H1 (cell line): ENCODE measurements around the gene TGFBR1. TPM values are rescaled to one million over a fixed set of nuclear protein-coding genes. Genes with fewer than 3 reads are reported as not detected.

Experiments used
- CTCF ChIA-PET: fragments of 300-600 bp; sonication (Branson Sonifier 250); formaldehyde crosslinking; loops from one replicate; lab custom pipeline; 2021; ENCODE audit not compliant: partially characterized antibody; lab: Charles Lee
- POLR2A ChIA-PET: fragments of 300-600 bp; sonication (Branson Sonifier 250); formaldehyde crosslinking; loops from one replicate; lab custom pipeline; 2021; ENCODE audit warnings: inconsistent platforms; ENCODE audit not compliant: partially characterized antibody; lab: Charles Lee
- DNase-seq, 2 experiments: peaks; one replicate each; pipeline versions ENCODE4 v3.0.0 to v3.0.0-alpha.2; 2010 to 2022; ENCODE audit warnings: low spot score in 2 of 2, low read depth in 1 of 2, mixed read lengths in 1 of 2
- FAIRE-seq: peaks from 2 replicates; lab custom pipeline; 2011; peaks lifted over from hg19 to GRCh38; lab: Jason Lieb, UNC
- H2AFZ ChIP-seq: 2 replicates; pipeline ENCODE4 v1.8.1; 2012; ENCODE audit warnings: low read length, inconsistent platforms
- H2AK5ac ChIP-seq: 2 replicates; pipeline ENCODE4 v1.6.1; 2013; ENCODE audit warnings: low read depth, low read length
- H2BK120ac ChIP-seq: replicated peaks from 2 replicates; pipeline ENCODE3; 2013; ENCODE audit warnings: low read depth, low read length, inconsistent platforms
- H2BK12ac ChIP-seq: 2 replicates; pipeline ENCODE4 v1.6.1; 2013; ENCODE audit warnings: low read depth, low read length
- H2BK15ac ChIP-seq: 2 replicates; pipeline ENCODE4 v1.6.1; 2013; ENCODE audit warnings: low read length
- H2BK20ac ChIP-seq: 2 replicates; pipeline ENCODE4 v1.6.1; 2013; ENCODE audit warnings: low read length
- H2BK5ac ChIP-seq: 2 replicates; pipeline ENCODE4 v1.6.1; 2013; ENCODE audit warnings: low read depth, low read length
- H3K14ac ChIP-seq: 2 replicates; pipeline ENCODE4 v1.6.1; 2013; ENCODE audit warnings: inconsistent platforms; ENCODE audit not compliant: insufficient read length
- H3K18ac ChIP-seq: 2 replicates; pipeline ENCODE4 v1.6.1; 2013; ENCODE audit warnings: low read length; ENCODE audit errors: extremely low read depth
- H3K23ac ChIP-seq: 2 replicates; pipeline ENCODE4 v1.6.1; 2013; ENCODE audit warnings: inconsistent platforms; ENCODE audit not compliant: insufficient read length
- H3K23me2 ChIP-seq: 2 replicates; pipeline ENCODE4 v1.6.1; 2013; ENCODE audit warnings: low read depth, low read length
- H3K27ac ChIP-seq: 2 replicates; pipeline ENCODE4 v1.6.1; 2011; ENCODE audit warnings: low read depth, low read length, inconsistent platforms
- H3K27me3 ChIP-seq, 4 experiments: replicated peaks in 1 of 4; 1 replicate in 1 of 4; 2 replicates in 3 of 4; pipeline versions ENCODE4 v1.6.1 to v1.8.1; 2011 to 2013; ENCODE audit warnings: low read length in 3 of 4, mild to moderate bottlenecking in 3 of 4, inconsistent platforms in 2 of 4, mixed read lengths in 2 of 4, moderate library complexity in 1 of 4; ENCODE audit not compliant: control insufficient read depth in 3 of 4, insufficient read depth in 3 of 4; ENCODE audit errors: extremely low read depth in 1 of 4
- H3K36me3 ChIP-seq, 4 experiments: 2 replicates each; pipeline versions ENCODE4 v1.6.1 to v1.8.1; 2011 to 2013; ENCODE audit warnings: mild to moderate bottlenecking in 4 of 4, low read length in 3 of 4, moderate library complexity in 2 of 4, control low read depth in 1 of 4, inconsistent platforms in 1 of 4; ENCODE audit not compliant: insufficient read depth in 4 of 4, control insufficient read depth in 2 of 4
- H3K4ac ChIP-seq: replicated peaks from 2 replicates; pipeline ENCODE3; 2013; ENCODE audit warnings: low read length, low read depth, mixed read lengths, inconsistent platforms; ENCODE audit not compliant: insufficient read length
- H3K4me1 ChIP-seq, 4 experiments: replicated peaks in 1 of 4; 1 replicate in 1 of 4; 2 replicates in 3 of 4; pipeline versions ENCODE4 v1.6.1 to v1.8.1; 2011 to 2013; ENCODE audit warnings: low read length in 3 of 4, inconsistent platforms in 2 of 4, mixed read lengths in 1 of 4; ENCODE audit not compliant: insufficient read depth in 4 of 4, control insufficient read depth in 3 of 4
- H3K4me2 ChIP-seq, 2 experiments: 2 replicates each; pipeline versions ENCODE4 v1.6.1 to v1.8.1; 2011 to 2013; ENCODE audit warnings: low read depth in 2 of 2, low read length in 2 of 2, control low read depth in 1 of 2, inconsistent platforms in 1 of 2, mild to moderate bottlenecking in 1 of 2; ENCODE audit not compliant: insufficient read depth in 1 of 2
- H3K4me3 ChIP-seq, 4 experiments: fragments of 200-600, 300-600 bp in 1 of 4; sonication (generic), shearing (Covaris generic), sonication (Bioruptor Twin) in 1 of 4; 2 replicates each; pipeline versions ENCODE4 v1.5.1 to v1.8.1; 2011 to 2016; ENCODE audit warnings: low read length in 4 of 4, low read depth in 3 of 4, control low read depth in 2 of 4, inconsistent platforms in 2 of 4, mild to moderate bottlenecking in 2 of 4, mixed read lengths in 1 of 4, moderate library complexity in 1 of 4; ENCODE audit not compliant: insufficient read depth in 2 of 4; ENCODE audit errors: extremely low read depth in 1 of 4
- H3K56ac ChIP-seq: replicated peaks from 2 replicates; pipeline ENCODE3; 2013; ENCODE audit warnings: low read depth, mild to moderate bottlenecking, mixed read lengths, low read length, inconsistent platforms; ENCODE audit not compliant: insufficient read length
- H3K79me1 ChIP-seq: 2 replicates; pipeline ENCODE4 v1.6.1; 2013; ENCODE audit warnings: low read depth, low read length, control low read depth
- H3K79me2 ChIP-seq, 2 experiments: 2 replicates each; pipeline versions ENCODE4 v1.6.1 to v1.8.1; 2012 to 2013; ENCODE audit warnings: low read length in 2 of 2, mild to moderate bottlenecking in 2 of 2, inconsistent platforms in 1 of 2; ENCODE audit not compliant: insufficient read depth in 2 of 2, control insufficient read depth in 1 of 2
- H3K9ac ChIP-seq, 4 experiments: replicated peaks in 1 of 4; 1 replicate in 1 of 4; 2 replicates in 3 of 4; pipeline versions ENCODE4 v1.6.1 to v1.8.1; 2011 to 2013; ENCODE audit warnings: low read depth in 3 of 4, low read length in 3 of 4, control low read depth in 2 of 4, mild to moderate bottlenecking in 2 of 4, moderate library complexity in 2 of 4, inconsistent platforms in 1 of 4; ENCODE audit errors: extremely low read depth in 1 of 4
- H3K9me3 ChIP-seq, 2 experiments: 2 replicates each; pipeline versions ENCODE4 v1.6.1 to v1.8.1; 2012 to 2013; ENCODE audit warnings: mild to moderate bottlenecking in 2 of 2, moderate library complexity in 2 of 2, control low read depth in 1 of 2, inconsistent platforms in 1 of 2, low read depth in 1 of 2, low read length in 1 of 2, mixed read lengths in 1 of 2; ENCODE audit not compliant: insufficient read depth in 2 of 2
- H4K20me1 ChIP-seq, 2 experiments: replicated peaks in 1 of 2; 2 replicates each; pipeline versions ENCODE3 to v1.8.1; 2011 to 2013; ENCODE audit warnings: inconsistent platforms in 2 of 2, low read length in 2 of 2, mild to moderate bottlenecking in 1 of 2; ENCODE audit not compliant: insufficient read depth in 2 of 2, control insufficient read depth in 1 of 2
- H4K5ac ChIP-seq: 2 replicates; pipeline ENCODE4 v1.6.1; 2013; ENCODE audit warnings: low read length, low read depth, mixed read lengths, inconsistent platforms; ENCODE audit not compliant: insufficient read length
- H4K8ac ChIP-seq: 2 replicates; pipeline ENCODE4 v1.8.0; 2013; ENCODE audit warnings: mild to moderate bottlenecking, moderate library complexity, low read length, inconsistent platforms; ENCODE audit not compliant: insufficient read depth; ENCODE audit errors: extremely low read depth
- H4K91ac ChIP-seq: replicated peaks from 2 replicates; pipeline ENCODE3; 2013; ENCODE audit warnings: low read length, mixed read lengths, inconsistent platforms; ENCODE audit not compliant: insufficient read length
- ATF2 ChIP-seq: IDR thresholded peaks from 2 replicates; pipeline ENCODE4 v1.6.1; 2012; ENCODE audit warnings: low read length, inconsistent platforms
- CHD1 ChIP-seq: IDR thresholded peaks from 2 replicates; pipeline ENCODE4 v1.6.1; 2012; ENCODE audit warnings: low read depth, low read length, improper control_type of control experiment
- EGR1 ChIP-seq: IDR thresholded peaks from 2 replicates; pipeline ENCODE4 v1.6.1; 2011; ENCODE audit warnings: low read depth, low read length, borderline replicate concordance
- EP300 ChIP-seq, 2 experiments: IDR thresholded peaks; 1 replicate in 1 of 2; 2 replicates in 1 of 2; pipeline ENCODE4 v1.6.1; 2011 to 2012; ENCODE audit warnings: low read depth in 2 of 2, low read length in 2 of 2, mild to moderate bottlenecking in 2 of 2, borderline replicate concordance in 1 of 2, inconsistent platforms in 1 of 2, moderate library complexity in 1 of 2
- EZH2 ChIP-seq: fragments of 200-600 bp; sonication (generic); IDR thresholded peaks from 2 replicates; pipeline ENCODE4 v1.7.1; 2012; ENCODE audit warnings: low read depth, mild to moderate bottlenecking, moderate library complexity, low read length, inconsistent platforms; ENCODE audit not compliant: severe bottlenecking
- MAX ChIP-seq: IDR thresholded peaks from 2 replicates; pipeline ENCODE4 v1.6.1; 2012; ENCODE audit warnings: inconsistent platforms
- POLR2AphosphoS5 ChIP-seq: IDR thresholded peaks from 2 replicates; pipeline ENCODE4 v1.6.1; 2011; ENCODE audit warnings: low read depth, low read length
- RAD21 ChIP-seq, 2 experiments: IDR thresholded peaks in 1 of 2; conservative IDR thresholded peaks in 1 of 2; 2 replicates each; pipeline ENCODE4 v1.6.1; 2011; ENCODE audit warnings: low read depth in 2 of 2, low read length in 2 of 2, improper control_type of control experiment in 1 of 2, inconsistent platforms in 1 of 2, mild to moderate bottlenecking in 1 of 2, moderate library complexity in 1 of 2
- SAP30 ChIP-seq: fragments of 300-600 bp; sonication (generic); IDR thresholded peaks from 2 replicates; pipeline ENCODE4 v1.7.1; 2012; ENCODE audit warnings: low read length, moderate library complexity, mild to moderate bottlenecking, inconsistent platforms; ENCODE audit not compliant: insufficient read depth, insufficient replicate concordance
- SIRT6 ChIP-seq: IDR thresholded peaks from one replicate; pipeline ENCODE4 v1.7.1; 2012; ENCODE audit warnings: low read length, inconsistent platforms
- SUZ12 ChIP-seq: fragments of 200-600 bp; sonication (generic); IDR thresholded peaks from 2 replicates; pipeline ENCODE4 v1.6.1; 2012; ENCODE audit warnings: mild to moderate bottlenecking, inconsistent platforms, low read length, moderate library complexity, mixed read lengths
- WGBS, 2 experiments: shearing (Covaris generic) in 1 of 2; methylation state at CpG; one replicate each; pipeline versions ENCODE4 v1.1.6 to v1.1.7; 2013 to 2015; ENCODE audit warnings: low lambda C conversion rate in 2 of 2, mixed read lengths in 2 of 2, inconsistent platforms in 1 of 2, low coverage in 1 of 2, missing lambda C conversion rate in 1 of 2; ENCODE audit not compliant: insufficient replicate concordance in 2 of 2, insufficient coverage in 1 of 2, insufficient read length in 1 of 2; ENCODE audit errors: extremely low coverage in 1 of 2, missing lambda C conversion rate in 1 of 2; 5-methylcytosine and 5-hydroxymethylcytosine counted together
- polyA plus RNA-seq, 7 experiments: library from polyadenylated mRNA; depleted of rRNA in 3 of 7; stranded (reverse) in 5 of 7; unstranded in 2 of 7; fragments of >200 nt in 5 of 7; fragments of 200-250 nt in 2 of 7; gene quantifications; 1 replicate in 5 of 7; 2 replicates in 1 of 7; 4 replicates in 1 of 7; pipeline versions ENCODE4 v1.2.1 to v1.2.3, GENCODE V29; 2011 to 2013; ENCODE audit warnings: missing spikeins in 2 of 7, mixed read lengths in 2 of 7
- total RNA-seq: library from RNA; stranded (reverse); fragmentation: NEBNext Ultra II Directional; extraction: Animal tissue kit (Norgen Biotek cat#: 25700); gene quantifications from 2 replicates; pipeline ENCODE4 v1.2.1, GENCODE V29; 2021

The TGFBR1 gene
- total and polyA plus RNA-seq, 2 of the 8 experiments (the other 6 are each of a cell fraction or from before 2014, with no cell fraction given): 16.8 to 52.4 TPM

GRCh38 chr9:99130069-99130468 lies 25.2 kb downstream of the TGFBR1 start:
- Histone ChIP-seq H3K4me3 (no peak overlapping the region), H3K4me1 (peaks cover 0 to 6% (median 3%) of the 10 kb centered on the region in 4 experiments; a peak in 3 of 7 replicates), H3K23ac (no peak overlapping the region), H3K9ac (no peak overlapping the region; a peak in 1 of 7 replicates), H4K5ac (no peak overlapping the region), H4K8ac (no peak overlapping the region), H3K79me1 (no peaks in the 10 kb centered on the region), H2AK5ac (no peak overlapping the region), H2BK120ac (no peak overlapping the region), H3K18ac (no peak overlapping the region), H3K14ac (peak overlapping the region; percentile 72), H2BK12ac (no peak overlapping the region), H3K9me3 (peaks cover 7 to 10% of the 10 kb centered on the region in 2 experiments), H3K23me2 (no peaks in the 10 kb centered on the region), H3K79me2 (peaks cover 0 to 41% of the 10 kb centered on the region in 2 experiments; a peak in 3 of 4 replicates), H3K4me2 (peak overlapping the region; percentile 3 to 31; a peak in 2 of 4 replicates), H4K91ac (no peak overlapping the region), H3K4ac (no peak overlapping the region), H2AFZ (no peak overlapping the region), H2BK5ac (no peak overlapping the region), H4K20me1 (peaks cover 0 to 2% of the 10 kb centered on the region in 2 experiments), H3K27ac (no peak overlapping the region), H2BK15ac (no peak overlapping the region), H2BK20ac (no peak overlapping the region), H3K27me3 (no peaks in the 10 kb centered on the region), H3K36me3 (peaks cover 0 to 9% (median 0%) of the 10 kb centered on the region in 4 experiments; a peak in 2 of 8 replicates), H3K56ac (no peak overlapping the region)
- DNase-seq (no peak), FAIRE-seq (peak; percentile 50)
- 56% methylated on average over 3 of the region's 3 CpGs; no CpG with 5 or more reads in 1 of the 2 experiments for WGBS, 2 experiments
- ChIA-PET CTCF (interaction anchor here (1.3 to 2.5 kb wide), 2 partner anchors 11 to 17 kb away, joined by 4 to 9 read pairs; no protein-coding TSS in a partner anchor), POLR2A (no interaction called here)
- TF ChIP-seq RAD21 (IDR thresholded peaks at IDR 0.05 in 1 of 2, conservative IDR thresholded peaks at IDR 0.05 in 1 of 2; ENCODE audit: low read depth in 2 of 2, low read length in 2 of 2) (no peak), SAP30 (no peak), EP300 (IDR thresholded peaks at IDR 0.05; ENCODE audit: borderline replicate concordance in 1 of 2, low read depth in 2 of 2, low read length in 2 of 2) (no peak), EZH2 (no peak), POLR2AphosphoS5 (no peak), ATF2 (no peak), CHD1 (no peak), EGR1 (no peak), SIRT6 (no peak), SUZ12 (no peak), MAX (no peak)
